ENCODE measurements around the gene MAPK10.

MAPK10 gene

DNA sequence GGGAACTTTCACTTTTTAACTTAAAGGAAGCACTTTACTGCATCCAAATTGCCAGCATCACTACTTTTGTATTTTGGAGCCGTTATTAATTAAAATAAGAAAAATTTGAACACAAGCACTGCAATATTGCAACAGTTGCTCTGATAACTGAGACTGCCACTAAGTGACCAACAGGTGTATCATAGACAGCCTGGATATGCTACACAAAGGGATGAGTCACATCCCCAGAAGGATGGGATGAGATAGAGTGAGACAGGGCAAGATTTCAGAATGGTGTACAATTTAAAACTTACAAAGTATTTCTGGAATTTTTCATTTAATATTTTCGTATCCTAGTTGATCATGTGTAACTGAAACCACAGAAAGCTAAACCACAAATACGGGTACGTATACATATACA lies 204.1 kb downstream of the MAPK10 start:
- Histone ChIP-seq H3K4me1 (ENCODE audit: control insufficient read depth, insufficient read depth, low read length) (no peaks in the 10 kb centered on the region), H3K27ac (ENCODE audit: low read depth, low read length) (no peak overlapping the region), H3K27me3 (ENCODE audit: control insufficient read depth, insufficient read depth, low read length) (no peaks in the 10 kb centered on the region)

DNA sequence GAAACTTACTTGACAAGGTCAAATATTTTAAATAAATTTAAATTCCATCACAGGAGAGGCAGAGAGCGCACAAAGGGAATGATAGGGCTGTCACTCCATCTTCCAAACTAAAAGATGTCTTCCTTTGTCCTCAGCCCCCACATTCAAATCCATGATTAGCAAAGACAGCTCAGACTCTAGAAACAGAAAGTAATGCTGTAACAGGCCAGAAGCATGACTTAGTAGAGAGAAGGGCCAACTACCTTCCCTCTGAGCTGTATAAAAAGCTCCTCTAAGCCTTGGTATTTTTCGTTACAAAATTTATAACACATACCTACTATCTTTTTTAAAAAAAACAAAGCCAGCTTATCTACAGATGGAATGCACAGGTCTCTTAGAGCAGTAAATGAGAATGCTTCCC lies 207.4 kb downstream of the MAPK10 start:
- Histone ChIP-seq H3K27ac (ENCODE audit: low read depth, low read length) (no peak overlapping the region), H3K27me3 (ENCODE audit: control insufficient read depth, insufficient read depth, low read length) (no peaks in the 10 kb centered on the region), H3K4me3 (ENCODE audit: low read length) (no peak overlapping the region), H3K9ac (ENCODE audit: low read length) (no peak overlapping the region), H3K36me3 (ENCODE audit: control insufficient read depth, insufficient read depth, low read length) (no peaks in the 10 kb centered on the region), H3K4me1 (ENCODE audit: control insufficient read depth, insufficient read depth, low read length) (no peaks in the 10 kb centered on the region)

More for the DNA sequence above, 204.1 kb downstream of the MAPK10 start:
- Histone ChIP-seq H3K4me3 (ENCODE audit: low read length) (no peak overlapping the region), H3K36me3 (ENCODE audit: control insufficient read depth, insufficient read depth, low read length) (no peaks in the 10 kb centered on the region), H3K9ac (ENCODE audit: low read length) (no peak overlapping the region)

DNA sequence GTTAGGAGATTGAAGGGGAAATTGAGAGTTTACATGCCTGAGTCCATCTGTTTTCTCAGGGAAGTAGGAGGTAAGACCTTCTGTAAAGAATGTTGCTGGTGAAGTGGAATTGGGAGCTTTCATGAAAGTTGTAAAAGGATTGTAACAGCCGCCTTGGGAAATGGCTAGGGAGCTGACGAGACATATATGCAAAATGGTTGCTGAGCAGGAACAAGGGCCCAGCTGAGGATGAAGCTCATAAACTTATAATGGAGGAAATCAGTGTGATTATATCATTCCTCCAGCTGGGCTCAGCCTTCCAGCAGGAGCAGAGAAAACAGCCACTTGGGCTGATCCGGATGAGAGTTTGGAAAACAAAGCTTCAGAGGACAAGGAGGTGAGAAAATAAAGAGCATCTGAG lies 208.7 kb downstream of the MAPK10 start:
- H3K9ac ChIP-seq (ENCODE audit: low read length), result no peak overlapping the region
- no peak overlapping the region for H3K4me3 ChIP-seq (ENCODE audit: low read length)
- no peak overlapping the region for H3K27ac ChIP-seq (ENCODE audit: low read depth, low read length)
- no peaks in the 10 kb centered on the region for H3K36me3 ChIP-seq (ENCODE audit: control insufficient read depth, insufficient read depth, low read length)
- no peaks in the 10 kb centered on the region for H3K4me1 ChIP-seq (ENCODE audit: control insufficient read depth, insufficient read depth, low read length)
- no peaks in the 10 kb centered on the region for H3K27me3 ChIP-seq (ENCODE audit: control insufficient read depth, insufficient read depth, low read length)

DNA sequence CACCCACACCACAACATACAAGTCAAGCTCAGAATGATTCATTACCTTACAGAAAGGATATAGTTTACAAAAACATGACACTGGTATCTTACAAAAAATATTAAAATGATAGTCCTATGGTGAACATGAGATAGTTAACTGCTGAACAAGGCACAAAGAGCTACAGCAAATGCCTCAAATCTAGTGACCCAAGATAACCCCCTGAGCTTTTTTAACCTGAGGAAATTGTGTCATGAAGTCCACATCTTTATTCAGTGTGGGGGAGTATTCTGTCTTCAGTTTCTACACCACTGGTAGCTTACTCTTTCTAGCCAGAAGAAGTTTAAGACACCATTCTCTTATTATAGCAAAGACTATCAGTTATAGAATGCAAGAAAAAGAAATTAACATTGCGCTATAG lies 218.7 kb downstream of the MAPK10 start:
- Histone ChIP-seq H3K36me3 (ENCODE audit: control insufficient read depth, insufficient read depth, low read length) (no peaks in the 10 kb centered on the region), H3K27me3 (ENCODE audit: control insufficient read depth, insufficient read depth, low read length) (no peaks in the 10 kb centered on the region), H3K27ac (ENCODE audit: low read depth, low read length) (no peak overlapping the region), H3K4me3 (ENCODE audit: low read length) (no peak overlapping the region), H3K9ac (ENCODE audit: low read length) (no peak overlapping the region), H3K4me1 (ENCODE audit: control insufficient read depth, insufficient read depth, low read length) (no peaks in the 10 kb centered on the region)

DNA sequence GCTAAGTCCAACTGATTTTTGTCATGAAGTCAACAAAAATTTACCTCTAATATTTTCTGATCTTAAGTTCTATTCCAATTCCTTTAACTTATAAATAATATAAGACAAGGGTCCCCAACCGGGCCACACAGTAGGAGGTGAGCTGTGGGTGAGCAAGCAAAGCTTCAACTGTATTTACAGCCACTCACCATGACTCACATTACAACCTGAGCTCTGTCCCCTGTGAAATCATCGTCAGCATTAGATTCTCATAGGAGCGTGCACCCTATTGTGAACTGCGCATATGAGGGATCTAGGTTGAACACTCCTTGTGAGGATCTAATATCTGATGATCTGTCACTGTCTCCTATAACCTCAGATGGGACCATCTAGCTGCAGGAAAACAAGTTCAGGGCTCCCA lies 227.4 kb downstream of the MAPK10 start:
- no peak overlapping the region for H3K4me3 ChIP-seq (ENCODE audit: low read length)
- H3K36me3 ChIP-seq (ENCODE audit: control insufficient read depth, insufficient read depth, low read length), result no peaks in the 10 kb centered on the region
- H3K27me3 ChIP-seq (ENCODE audit: control insufficient read depth, insufficient read depth, low read length), result no peaks in the 10 kb centered on the region
- no peak overlapping the region for H3K27ac ChIP-seq (ENCODE audit: low read depth, low read length)
- no peak overlapping the region for H3K9ac ChIP-seq (ENCODE audit: low read length)
- H3K4me1 ChIP-seq (ENCODE audit: control insufficient read depth, insufficient read depth, low read length), result no peaks in the 10 kb centered on the region

DNA sequence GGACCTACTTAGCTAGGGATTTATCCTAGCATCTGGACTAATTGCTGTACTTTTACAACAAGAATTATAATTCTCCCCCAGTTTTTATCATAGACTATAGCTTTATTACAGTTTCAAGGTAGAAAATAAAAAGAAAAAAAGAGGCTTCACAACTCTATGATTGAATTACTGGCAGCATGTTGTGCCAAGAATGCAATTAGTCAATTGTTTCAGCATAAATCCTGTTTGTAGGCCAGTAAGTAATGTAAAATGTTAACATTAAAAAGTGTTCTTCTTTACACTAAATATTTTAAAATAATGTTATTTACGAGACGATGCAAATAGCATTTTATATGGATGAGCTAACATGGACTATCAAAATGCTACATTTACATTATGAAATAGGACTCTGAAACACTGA lies 228.4 kb downstream of the MAPK10 start:
- Histone ChIP-seq H3K4me1 (ENCODE audit: control insufficient read depth, insufficient read depth, low read length) (no peaks in the 10 kb centered on the region), H3K4me3 (ENCODE audit: low read length) (no peak overlapping the region), H3K9ac (ENCODE audit: low read length) (no peak overlapping the region), H3K27ac (ENCODE audit: low read depth, low read length) (no peak overlapping the region), H3K36me3 (ENCODE audit: control insufficient read depth, insufficient read depth, low read length) (no peaks in the 10 kb centered on the region), H3K27me3 (ENCODE audit: control insufficient read depth, insufficient read depth, low read length) (no peaks in the 10 kb centered on the region)

DNA sequence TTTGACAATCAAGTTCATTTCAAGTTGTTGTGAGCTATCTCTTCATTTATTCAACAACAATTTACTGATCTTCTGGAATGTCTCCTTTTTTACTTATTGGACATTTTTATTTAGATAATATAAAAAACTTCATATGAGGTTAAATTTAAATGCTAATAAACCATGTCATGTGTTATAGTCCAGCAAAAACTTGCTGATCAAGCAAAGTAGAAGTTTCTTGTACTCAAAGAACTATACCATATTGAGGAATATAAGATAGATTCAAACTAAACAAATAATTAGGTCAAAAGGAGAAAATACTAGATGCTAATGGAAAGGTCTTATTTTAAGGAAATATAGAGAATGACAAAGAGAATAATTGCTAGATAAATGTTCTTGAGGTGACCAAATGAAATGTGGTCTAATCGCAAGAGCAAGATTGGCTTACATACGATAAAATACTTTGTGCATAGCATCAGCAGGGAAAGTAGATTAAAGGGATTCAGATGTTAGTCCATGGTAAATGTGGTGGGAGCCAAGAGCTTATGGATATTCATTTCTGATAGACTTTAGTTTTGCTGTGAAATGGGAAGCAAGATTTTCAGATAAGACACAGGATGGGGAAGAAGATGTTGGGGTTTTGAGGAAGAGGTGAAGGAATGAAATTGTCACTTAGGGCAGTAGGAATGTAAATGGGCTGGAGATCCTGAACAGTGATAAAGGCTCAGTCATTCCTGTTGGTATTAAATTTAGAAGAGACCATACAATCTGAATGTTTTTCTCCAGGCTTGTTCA lies 229.5 kb downstream of the MAPK10 start:
- Histone ChIP-seq H3K27me3 (ENCODE audit: control insufficient read depth, insufficient read depth, low read length) (no peaks in the 10 kb centered on the region), H3K27ac (ENCODE audit: low read depth, low read length) (no peak overlapping the region), H3K36me3 (ENCODE audit: control insufficient read depth, insufficient read depth, low read length) (no peaks in the 10 kb centered on the region), H3K4me1 (ENCODE audit: control insufficient read depth, insufficient read depth, low read length) (no peaks in the 10 kb centered on the region), H3K9ac (ENCODE audit: low read length) (no peak overlapping the region), H3K4me3 (ENCODE audit: low read length) (no peak overlapping the region)

DNA sequence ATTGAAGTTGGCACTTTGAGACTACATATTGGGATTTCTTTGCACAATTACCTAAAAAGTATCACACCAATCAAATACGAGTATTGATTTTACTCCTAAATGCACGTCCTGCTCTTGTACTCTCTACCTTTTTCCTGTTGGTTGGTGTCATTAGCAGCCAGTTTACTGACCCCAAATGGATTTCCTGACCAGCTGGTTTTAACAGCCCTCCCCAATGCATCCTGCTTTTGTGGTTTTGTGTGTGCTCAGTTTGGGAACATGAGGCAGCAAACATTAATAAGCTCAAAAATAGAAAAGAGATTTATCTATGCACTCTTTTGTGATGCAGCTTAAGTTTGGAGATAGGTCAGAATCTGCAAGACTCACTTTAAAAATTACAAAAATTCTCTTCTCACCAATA lies 230.3 kb downstream of the MAPK10 start:
- Histone ChIP-seq H3K27ac (ENCODE audit: low read depth, low read length) (no peak overlapping the region), H3K4me1 (ENCODE audit: control insufficient read depth, insufficient read depth, low read length) (no peaks in the 10 kb centered on the region), H3K27me3 (ENCODE audit: control insufficient read depth, insufficient read depth, low read length) (no peaks in the 10 kb centered on the region), H3K9ac (ENCODE audit: low read length) (no peak overlapping the region), H3K4me3 (ENCODE audit: low read length) (no peak overlapping the region), H3K36me3 (ENCODE audit: control insufficient read depth, insufficient read depth, low read length) (no peaks in the 10 kb centered on the region)

DNA sequence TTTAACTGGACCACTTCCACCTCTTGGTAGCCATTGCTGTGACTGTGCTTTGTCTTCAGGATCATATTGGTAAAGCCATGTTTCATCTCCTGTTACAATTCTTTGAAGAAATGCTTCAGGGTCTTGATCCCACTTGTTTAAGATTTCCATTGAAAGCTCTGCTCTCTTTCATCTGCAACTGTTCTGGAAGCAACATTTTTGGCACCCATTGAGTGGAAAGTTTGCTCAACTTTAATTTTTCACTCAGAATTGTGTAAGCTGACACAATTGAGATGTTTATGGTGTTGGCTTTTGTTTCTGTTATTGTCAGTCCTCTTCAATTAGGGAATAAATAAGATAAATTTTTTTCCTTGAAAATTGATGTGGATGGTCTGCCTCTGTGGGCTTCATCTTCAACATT lies 237.4 kb downstream of the MAPK10 start:
- Histone ChIP-seq H3K27me3 (ENCODE audit: control insufficient read depth, insufficient read depth, low read length) (no peaks in the 10 kb centered on the region), H3K9ac (ENCODE audit: low read length) (no peak overlapping the region)

DNA sequence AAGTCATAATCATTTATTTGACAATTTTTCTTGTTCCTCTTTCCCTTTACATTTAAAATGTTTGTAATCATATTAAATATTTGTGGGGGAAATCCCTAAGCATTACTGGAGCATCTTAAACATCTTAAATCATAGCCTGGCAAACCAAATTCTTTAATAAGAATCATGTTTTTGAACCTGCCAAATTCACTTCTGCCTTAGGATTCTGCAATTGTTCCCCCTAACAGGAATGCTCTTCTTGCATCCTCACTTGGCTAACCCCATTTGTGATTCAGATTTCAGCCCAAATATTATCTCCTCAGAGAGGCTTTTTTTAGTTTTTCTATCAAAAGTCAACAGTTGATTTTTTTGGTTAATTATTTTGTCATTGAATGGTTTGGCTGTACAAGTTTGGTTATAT lies 241.1 kb downstream of the MAPK10 start:
- no peak overlapping the region for H3K9ac ChIP-seq (ENCODE audit: low read length)
- H3K4me3 ChIP-seq (ENCODE audit: low read length), result no peak overlapping the region
- H3K36me3 ChIP-seq (ENCODE audit: control insufficient read depth, insufficient read depth, low read length), result no peaks in the 10 kb centered on the region
- no peaks in the 10 kb centered on the region for H3K4me1 ChIP-seq (ENCODE audit: control insufficient read depth, insufficient read depth, low read length)
- no peak overlapping the region for H3K27ac ChIP-seq (ENCODE audit: low read depth, low read length)
- no peaks in the 10 kb centered on the region for H3K27me3 ChIP-seq (ENCODE audit: control insufficient read depth, insufficient read depth, low read length)

More for the DNA sequence above, 237.4 kb downstream of the MAPK10 start:
- Histone ChIP-seq H3K27ac (ENCODE audit: low read depth, low read length) (no peak overlapping the region), H3K4me1 (ENCODE audit: control insufficient read depth, insufficient read depth, low read length) (no peaks in the 10 kb centered on the region), H3K4me3 (ENCODE audit: low read length) (no peak overlapping the region), H3K36me3 (ENCODE audit: control insufficient read depth, insufficient read depth, low read length) (no peaks in the 10 kb centered on the region)

DNA sequence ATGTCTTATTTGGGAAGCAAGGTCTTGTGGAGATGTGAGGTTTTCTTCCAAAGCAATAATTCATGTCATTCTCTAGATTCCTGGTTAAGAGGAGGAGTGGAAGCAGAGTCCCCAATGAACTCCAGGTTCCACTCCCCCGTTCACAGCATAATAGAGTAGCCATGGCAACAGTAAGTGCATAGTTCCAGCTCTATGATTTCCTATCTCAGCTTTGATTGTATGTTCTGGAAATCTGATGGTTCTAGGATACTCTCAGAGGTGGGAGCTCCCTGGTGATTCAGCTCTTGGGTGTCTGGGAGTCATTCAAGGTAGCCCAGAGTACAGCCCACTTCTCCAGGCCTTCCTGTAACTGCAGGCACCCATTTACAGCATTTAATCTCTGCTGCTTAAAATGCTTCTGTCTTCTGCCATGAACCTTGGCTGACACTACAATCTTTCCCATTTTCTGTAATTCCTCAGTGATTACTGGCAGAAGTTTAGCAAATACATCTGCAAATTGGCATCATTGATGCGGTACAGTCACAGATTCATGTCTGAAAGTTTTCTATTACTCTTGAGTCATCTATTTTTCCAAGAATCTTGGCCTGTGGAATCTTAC lies 242.0 kb downstream of the MAPK10 start:
- H3K27ac ChIP-seq (ENCODE audit: low read depth, low read length), result no peak overlapping the region
- no peaks in the 10 kb centered on the region for H3K4me1 ChIP-seq (ENCODE audit: control insufficient read depth, insufficient read depth, low read length)
- no peaks in the 10 kb centered on the region for H3K36me3 ChIP-seq (ENCODE audit: control insufficient read depth, insufficient read depth, low read length)
- H3K27me3 ChIP-seq (ENCODE audit: control insufficient read depth, insufficient read depth, low read length), result no peaks in the 10 kb centered on the region
- no peak overlapping the region for H3K4me3 ChIP-seq (ENCODE audit: low read length)
- no peak overlapping the region for H3K9ac ChIP-seq (ENCODE audit: low read length)

DNA sequence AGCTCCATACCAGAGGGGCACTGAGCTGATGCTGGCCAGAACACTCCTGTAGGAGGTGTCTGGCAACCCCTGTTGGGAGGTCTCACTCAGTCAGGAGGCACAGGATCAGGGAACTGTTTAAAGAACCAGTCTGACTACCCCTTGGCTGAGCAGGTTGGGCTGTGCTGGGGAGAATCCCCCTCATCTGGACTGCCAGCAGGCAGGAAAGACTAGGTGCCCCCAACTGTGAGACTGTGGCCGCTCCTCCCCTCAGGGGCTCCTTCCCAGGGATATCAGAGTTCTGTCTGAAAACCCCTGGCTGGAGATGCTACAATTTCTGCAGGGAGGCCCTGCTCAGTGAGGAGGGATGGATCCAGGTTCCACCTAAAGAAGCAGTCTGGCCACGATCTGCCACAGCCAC lies 245.3 kb downstream of the MAPK10 start:
- H3K27me3 ChIP-seq (ENCODE audit: control insufficient read depth, insufficient read depth, low read length), result no peaks in the 10 kb centered on the region
- no peak overlapping the region for H3K4me3 ChIP-seq (ENCODE audit: low read length)
- H3K27ac ChIP-seq (ENCODE audit: low read depth, low read length), result no peak overlapping the region
- H3K36me3 ChIP-seq (ENCODE audit: control insufficient read depth, insufficient read depth, low read length), result no peaks in the 10 kb centered on the region
- H3K9ac ChIP-seq (ENCODE audit: low read length), result no peak overlapping the region
- no peaks in the 10 kb centered on the region for H3K4me1 ChIP-seq (ENCODE audit: control insufficient read depth, insufficient read depth, low read length)

DNA sequence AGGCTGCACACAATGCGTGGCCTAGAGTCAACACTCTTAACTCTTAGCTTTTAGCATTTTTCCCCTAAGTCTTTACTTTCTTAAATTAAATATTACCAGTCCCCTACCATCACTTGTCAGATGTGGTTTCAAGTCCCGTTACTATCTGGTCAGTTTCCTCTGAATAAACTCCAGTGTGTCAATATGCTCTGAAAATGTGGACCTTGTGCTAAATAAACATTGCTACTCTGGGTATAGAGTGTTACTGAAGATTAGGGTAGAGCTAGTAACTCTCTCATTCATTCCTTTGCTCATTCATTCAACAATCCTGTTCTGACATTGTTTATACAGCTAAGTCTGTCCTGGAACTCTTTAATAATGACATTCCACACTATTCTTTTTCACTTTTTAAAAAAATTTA lies 251.0 kb downstream of the MAPK10 start:
- Histone ChIP-seq H3K4me1 (ENCODE audit: control insufficient read depth, insufficient read depth, low read length) (no peaks in the 10 kb centered on the region), H3K4me3 (ENCODE audit: low read length) (no peak overlapping the region), H3K27me3 (ENCODE audit: control insufficient read depth, insufficient read depth, low read length) (no peaks in the 10 kb centered on the region), H3K27ac (ENCODE audit: low read depth, low read length) (no peak overlapping the region), H3K36me3 (ENCODE audit: control insufficient read depth, insufficient read depth, low read length) (no peaks in the 10 kb centered on the region), H3K9ac (ENCODE audit: low read length) (no peak overlapping the region)
